ENCODE results near the gene PRRX1.

PRRX1 gene

GRCh38 chr1:170664828-170665612, 1.1 kb downstream of the PRRX1 start:
- peak in 1 of 2 experiments; percentile 12 for DNase-seq

DNA sequence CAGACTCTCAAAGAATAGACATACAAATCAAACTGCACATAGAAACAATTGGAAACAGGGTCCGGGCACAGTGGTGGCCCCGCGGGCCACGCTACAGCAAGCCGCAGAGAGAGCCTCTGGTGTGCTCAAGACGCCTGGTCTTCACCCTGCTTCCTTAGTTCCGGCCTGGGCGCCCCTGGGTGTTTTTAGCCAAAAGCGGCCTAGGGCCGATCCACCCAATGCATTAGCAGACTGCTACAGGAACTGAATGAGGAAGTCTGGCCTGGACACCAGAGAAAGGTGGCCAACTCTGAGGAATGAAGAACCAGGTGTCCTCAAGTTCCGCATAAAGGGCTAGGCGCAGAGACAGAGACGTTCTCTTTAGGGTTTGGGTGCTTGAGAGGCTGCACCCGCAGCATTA, 1.7 kb downstream of the PRRX1 start:
- DNase-seq: no peak

DNA sequence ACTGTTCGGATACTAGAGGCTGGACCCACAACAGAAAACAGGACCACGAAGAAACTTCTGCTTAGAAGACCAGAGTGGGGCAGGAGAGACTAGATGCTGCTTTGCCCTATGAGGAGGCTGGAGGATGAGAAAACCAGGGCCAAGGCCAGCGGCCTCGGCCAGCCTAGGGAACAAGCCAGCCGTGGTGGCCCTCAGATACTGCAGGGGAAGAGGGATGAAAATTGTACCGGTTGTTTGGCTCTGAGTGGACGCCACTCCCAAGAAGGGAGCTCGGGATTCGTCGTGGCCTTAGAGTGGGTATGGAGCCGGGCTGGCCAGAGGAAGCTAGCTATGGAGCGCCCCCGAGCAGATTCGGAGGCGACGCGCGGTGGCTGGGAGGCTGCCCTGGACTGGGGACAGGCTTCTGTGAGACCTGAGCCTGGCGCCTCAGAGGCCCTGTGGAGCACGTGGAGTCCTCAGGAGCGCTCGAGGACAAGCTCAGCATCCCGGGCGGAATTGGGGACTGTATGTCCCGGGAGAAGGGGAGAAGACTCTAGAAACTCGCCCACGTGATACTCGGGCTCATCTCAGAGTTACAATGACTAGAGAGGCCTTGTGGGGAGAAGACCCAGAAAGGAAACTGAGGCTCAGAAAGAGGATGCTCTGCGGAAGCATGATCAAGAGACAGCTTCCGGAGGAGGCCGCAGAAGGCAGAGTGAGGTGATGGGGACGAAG, 2.8 kb downstream of the PRRX1 start:
- no peak for DNase-seq

GRCh38 chr1:170668209-170669106, 4.5 kb downstream of the PRRX1 start:
- no peak for DNase-seq

DNA sequence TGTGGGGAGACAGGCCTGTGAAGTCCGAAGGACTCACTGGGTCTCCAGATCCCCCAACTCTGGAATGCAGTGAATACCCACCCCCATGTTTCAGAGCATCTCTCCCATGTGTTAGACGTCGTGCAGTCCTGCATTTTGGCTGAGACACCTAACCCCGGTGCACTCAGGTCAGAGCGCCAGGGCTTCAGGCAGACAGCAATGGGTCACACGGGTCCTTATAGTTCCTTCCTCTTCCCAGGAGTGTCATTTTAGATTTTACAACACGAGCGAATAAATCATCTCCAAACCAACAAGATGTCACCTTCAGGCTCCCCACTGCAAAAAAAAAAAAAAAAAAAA, 5.1 kb downstream of the PRRX1 start:
- no peak for DNase-seq

DNA sequence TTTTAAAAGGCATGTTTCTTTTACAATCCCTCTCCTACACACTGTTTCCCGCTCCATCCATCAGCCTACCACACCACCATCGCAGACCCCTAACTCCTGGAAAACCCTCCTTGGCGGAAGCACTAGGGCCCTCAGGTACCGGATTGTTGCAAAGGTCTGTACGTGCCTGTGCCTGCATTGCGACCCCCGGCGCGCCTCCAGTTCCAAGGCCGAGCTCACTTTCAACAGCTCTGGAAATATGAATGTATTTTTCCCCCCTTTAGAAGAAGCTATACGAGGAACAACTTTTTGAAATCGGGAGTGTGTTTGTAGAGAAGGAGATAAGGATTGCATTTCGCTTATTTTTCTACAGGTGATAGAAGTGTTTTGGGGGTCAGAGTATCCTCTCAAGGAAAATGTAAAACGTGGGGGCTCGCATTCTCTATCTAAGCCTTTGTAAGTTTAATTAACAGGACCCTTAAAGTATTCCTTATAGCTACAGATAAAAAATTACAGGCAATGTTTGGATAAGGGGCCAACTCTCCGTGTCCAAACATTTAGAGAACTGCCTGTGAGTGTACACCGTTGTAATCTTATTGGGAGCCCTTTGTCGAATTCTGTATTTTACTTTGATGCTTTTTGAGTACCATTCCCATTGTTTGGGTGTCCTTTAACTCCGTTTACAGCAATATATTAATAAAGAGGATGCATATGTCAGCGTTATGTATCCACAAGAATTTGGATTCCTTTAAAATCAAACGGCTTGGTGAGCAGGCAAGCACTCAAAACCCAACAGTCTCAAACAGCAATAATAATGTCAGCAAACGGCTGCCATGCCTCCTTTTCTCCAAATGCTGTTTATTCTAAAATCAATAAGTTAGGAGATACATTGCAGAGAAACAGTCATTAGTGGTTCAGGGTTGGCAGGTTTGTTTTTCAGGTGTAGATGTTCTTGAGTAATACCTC, 5.9 kb downstream of the PRRX1 start:
- DNase-seq: no peak

GRCh38 chr1:170670802-170671628, 7.1 kb downstream of the PRRX1 start:
- no peak for DNase-seq

- no peak for DNase-seq
Observed at GRCh38 chr1:170671629-170671963, 7.7 kb downstream of the PRRX1 start.

DNA sequence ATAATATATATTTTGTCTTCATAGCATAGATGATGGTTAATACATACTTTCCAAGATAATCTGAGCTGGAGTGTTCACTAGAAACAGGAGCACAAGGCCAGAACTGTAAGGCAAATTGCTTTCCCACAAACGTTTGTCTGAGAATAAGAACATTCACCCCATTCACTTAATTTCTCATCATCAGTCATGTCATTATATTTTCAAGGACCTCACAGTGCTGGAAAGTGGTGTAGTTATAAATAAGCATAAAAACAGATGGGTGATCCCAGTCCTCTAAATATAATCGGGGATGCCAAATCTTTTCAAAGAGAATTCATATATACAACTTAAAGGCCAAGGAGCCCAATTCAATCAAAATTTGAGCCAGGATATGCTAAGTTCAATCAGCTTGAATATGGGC, 8.4 kb downstream of the PRRX1 start:
- no peak for DNase-seq

GRCh38 chr1:170674239-170674638, 10.3 kb downstream of the PRRX1 start:
- DNase-seq: no peak

- no peak for DNase-seq
Observed at GRCh38 chr1:170674986-170675385, 11.1 kb downstream of the PRRX1 start.

- DNase-seq: no peak
Observed at GRCh38 chr1:170675865-170676264, 11.9 kb downstream of the PRRX1 start.

DNA sequence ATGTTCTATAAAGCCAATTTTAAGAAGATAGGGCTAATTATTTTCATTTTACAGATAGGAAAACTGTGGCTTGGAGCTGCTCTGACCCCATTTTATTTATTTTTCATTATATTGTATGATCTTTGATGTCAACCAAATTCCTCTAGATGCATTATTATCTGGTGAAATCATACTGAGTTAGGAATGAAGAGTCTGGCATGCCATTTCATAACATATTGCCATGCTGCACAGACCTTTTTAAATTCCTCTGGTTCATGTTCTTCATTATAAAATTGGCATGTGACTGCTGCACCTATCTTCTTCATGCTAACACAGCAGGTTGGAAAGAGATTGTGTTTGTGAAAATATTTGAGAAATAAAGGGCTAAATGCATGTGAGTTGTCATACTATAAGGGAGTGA, 12.7 kb downstream of the PRRX1 start:
- no peak for DNase-seq

GRCh38 chr1:170678027-170678600, 14.2 kb downstream of the PRRX1 start:
- no peak for DNase-seq

DNA sequence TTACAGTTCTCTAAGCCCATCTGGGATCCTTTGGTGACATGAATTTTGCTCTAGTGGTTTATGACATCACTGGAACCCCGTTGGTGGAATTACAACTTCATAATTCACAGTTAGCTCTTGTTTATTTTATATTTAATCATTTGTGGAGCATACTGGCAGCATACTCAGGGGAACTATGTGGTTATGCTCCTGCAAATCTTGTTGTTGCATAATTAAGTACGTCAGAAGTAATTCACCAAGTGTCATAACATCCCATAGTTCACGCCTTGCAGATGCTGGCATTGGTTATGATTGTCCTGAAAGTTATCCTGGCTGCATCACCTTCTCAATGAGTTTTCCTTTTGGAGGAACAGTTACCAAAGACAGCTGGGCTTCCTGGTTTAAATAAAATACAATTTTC, 16.5 kb downstream of the PRRX1 start:
- DNase-seq: no peak

- no peak for DNase-seq
Observed at GRCh38 chr1:170682169-170682568, 18.2 kb downstream of the PRRX1 start.

DNA sequence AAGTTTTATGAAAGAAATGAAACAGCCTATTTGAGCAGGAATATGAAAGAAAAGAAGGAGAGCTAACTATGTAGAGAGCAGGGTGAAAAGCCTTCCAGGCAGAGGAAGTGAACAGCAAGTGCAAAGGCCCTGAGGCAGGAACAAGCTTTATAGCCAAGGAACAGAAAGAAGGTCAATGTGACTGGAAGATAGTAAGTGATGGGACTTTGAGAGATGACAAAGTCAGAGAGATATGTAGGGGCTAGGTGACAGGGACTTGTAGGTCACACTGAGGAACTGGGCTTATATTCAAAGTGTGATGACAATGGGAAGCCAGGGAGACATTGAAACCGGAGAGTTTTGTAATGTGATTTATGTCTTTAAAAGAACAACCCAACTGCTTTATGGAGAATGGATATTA, 18.9 kb downstream of the PRRX1 start:
- no peak for DNase-seq

DNA sequence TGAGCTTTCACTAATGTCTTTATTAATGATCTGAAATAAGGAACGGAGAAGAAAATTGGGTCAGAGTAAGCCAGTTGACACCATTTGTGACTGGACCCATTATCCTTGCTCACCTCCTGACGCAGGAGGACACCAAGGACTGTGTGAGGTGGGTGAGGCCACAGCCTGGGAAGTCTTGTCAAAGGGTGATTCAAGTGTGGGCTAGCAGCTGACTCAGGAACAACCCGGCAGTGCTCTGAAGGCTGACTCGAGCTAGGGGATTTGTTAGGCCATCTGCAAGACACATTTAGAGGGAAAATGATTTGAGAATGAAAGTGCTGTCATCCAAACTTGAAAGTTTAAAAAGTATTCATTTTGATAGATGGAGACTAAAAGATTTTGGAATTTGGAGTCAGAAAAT, 21.2 kb downstream of the PRRX1 start:
- DNase-seq: no peak

DNA sequence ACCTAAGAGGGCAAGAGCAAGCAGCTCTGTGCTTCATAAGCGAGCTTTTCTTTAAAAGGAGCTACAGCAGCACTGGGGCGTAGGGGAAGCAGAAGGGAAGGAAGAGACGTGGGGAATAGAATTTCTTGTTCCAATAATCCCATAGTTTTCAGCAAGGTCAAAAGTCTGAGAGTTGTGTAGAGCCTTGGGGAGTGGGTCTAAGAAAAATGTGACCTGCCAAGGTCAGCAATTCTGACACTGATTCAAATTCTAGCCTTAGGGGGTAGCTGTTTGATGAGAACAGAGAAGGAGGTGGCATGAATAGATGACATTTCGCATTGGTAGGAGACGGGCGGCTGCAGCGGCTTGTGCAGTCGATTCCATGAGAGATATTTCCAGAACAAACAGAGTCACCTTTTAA, 22.4 kb downstream of the PRRX1 start:
- no peak for DNase-seq

GRCh38 chr1:170687621-170688020, 23.7 kb downstream of the PRRX1 start:
- DNase-seq: no peak

DNA sequence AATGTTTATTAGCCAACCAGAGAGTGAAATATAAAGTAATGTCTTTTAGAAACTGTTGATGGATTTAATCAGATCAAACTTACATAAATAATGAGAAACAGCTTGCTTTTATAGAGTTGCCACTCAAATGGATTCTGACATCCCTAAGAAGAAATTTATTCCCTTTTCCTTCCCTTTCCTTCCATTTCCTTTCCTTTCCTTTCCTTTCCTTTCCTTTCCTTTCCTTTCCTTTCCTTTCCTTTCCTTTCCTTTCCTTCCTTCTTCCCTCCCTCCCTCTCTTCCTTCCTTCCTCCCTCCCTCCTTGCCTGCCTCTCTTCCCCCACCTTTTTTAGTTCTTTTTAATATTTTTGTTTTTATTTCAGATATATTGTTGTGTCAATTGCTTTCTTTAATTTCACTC, 27.3 kb downstream of the PRRX1 start:
- DNase-seq: no peak
